Right forelimb (tissue), 1 donor: ENCODE data around the gene TFAP2A.

Experiments
- DNase-seq: peaks from one replicate; pipeline ENCODE4 v3.0.0-alpha.2; 2018

The TFAP2A gene

DNA sequence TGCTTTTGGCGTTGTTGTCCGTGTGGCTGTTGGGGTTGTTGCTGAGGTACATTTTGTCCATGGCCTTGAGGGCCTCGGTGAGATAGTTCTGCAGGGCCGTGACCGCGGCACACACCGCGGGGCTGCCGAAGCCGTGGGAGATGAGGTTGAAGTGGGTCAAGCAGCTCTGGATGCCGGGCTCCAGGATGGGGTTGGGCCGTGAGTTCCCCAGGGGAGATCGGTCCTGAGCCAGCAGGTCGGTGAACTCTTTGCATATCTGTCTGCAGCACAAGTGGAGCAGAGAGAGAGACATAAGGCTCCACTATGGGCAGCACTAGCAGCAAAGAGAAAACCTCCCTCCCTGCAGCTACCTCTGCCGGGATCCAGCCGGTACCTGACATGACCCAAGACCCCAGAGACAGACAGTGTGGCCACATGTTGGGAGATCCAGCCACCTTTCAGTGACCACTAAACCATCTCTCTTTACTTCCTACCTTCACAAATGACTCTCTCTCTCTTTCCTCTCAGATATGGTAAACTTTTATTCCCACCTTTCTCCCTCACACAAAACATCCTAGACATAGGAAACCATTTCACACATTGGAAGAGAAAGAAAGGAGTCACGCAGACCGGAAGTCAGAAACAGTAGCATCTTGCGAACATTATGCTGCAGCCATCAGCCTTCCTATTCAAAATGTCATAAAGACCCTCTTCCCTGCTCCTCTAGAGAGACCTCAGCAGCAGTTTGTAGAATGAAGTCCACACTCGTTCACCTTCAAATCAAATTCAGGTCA is 16.2 kb downstream of the TFAP2A start:
- no peak for DNase-seq

DNA sequence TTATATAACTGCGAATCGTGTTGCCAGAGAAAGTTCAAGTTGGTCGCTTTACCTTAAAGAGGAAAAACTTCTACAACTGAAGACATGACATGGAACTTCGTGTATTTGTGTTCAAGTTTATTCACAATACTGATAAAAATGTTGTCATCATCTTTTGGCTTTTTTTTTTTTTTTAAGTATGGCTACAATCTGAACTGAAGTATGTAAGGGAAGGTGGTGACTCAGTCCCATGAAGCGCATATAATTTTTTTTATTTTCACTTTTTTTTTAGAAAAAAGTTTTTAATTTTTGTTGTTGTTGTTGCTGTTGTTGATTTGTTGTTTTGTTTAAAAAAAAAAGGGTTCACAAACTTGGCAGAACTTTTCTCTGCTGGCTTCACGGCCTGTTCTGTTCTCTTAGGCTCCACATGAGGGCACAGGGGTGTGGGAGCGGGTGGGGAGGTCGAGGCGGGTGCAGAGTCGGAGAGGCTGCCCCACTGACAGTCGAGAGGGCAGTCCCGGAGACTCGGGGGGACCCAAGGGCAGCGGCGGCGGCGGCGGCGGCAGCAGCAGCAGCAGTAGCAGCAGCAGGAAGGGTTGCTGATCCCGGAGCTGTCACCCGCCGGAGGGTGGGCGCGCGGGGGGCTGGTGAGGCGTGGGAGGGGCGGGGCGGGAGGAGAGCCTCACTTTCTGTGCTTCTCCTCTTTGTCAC is 17.0 kb downstream of the TFAP2A start:
- DNase-seq, result no peak

DNA sequence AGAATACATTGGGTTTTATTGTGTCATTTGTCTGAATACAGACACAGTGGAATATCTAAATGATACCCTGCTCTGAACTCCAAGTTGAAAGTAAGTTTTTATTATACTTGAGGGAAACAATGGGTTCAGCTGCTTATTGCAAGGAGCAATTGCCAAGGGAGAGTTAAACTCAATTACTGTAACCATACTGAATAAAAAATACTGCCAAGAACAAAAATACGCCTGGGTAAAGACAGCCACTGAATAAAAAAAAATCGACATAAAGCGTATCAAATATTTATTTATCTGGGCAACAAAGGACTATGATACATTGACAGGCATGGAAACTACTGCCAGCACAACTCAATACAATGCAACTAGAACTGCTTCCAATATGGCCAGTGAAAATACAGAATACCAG is 18.1 kb downstream of the TFAP2A start:
- DNase-seq, result no peak

- DNase-seq, result no peak
Observed at GRCh38 chr6:10395704-10396546, 18.9 kb downstream of the TFAP2A start.

- DNase-seq, result no peak
Observed at GRCh38 chr6:10395171-10395703, 19.6 kb downstream of the TFAP2A start.

DNA sequence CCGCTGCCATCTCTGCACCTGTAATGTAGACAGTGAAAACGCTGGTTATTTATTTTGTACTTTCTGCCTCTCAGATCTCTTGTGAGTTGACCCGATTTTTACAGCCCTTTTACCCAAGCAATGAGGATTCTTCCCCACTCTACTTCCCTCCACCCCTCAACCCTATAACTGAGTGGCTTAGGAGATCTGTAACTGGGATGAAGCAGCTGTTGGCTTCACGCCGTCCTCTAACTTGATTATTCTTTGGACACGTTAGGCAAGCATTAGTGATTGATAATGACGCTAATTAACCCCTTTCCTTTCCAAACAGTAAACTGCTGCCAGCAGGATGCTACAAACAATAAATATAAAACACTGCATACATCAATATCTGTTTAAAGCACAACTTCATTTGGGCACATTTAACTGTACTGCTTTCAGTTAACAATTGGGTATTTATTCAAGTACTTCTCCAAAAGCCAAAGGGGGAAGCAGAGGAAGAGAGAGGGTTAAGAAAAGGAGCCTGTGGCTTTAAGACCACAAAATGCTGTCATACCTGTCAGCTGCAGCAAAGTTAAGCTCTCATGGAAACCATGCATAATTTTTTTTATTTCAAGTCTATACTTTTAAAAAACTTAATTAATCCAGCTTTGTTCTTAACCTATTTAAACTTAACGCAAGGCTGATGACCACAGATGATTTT is 21.2 kb downstream of the TFAP2A start:
- no peak for DNase-seq

DNA sequence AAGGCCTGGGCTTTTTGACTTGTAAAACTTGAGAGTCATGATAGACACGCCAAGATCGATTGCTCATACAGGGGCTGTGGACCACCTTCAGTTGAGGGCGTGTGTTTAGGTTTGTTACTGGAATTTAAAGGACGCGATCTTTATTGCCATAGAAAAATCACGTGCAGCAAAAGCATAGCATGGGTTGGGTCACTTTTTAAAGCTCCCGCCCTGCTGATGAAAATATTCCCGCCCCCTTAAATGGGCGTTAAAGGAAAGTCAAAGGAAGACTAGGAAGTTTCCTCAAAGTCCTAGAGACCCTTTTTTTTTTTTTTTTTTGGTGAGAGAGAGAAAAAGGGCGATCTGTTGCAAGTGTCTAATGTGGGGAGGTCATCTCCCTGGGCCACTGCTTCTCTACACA is 23.1 kb downstream of the TFAP2A start:
- no peak for DNase-seq

DNA sequence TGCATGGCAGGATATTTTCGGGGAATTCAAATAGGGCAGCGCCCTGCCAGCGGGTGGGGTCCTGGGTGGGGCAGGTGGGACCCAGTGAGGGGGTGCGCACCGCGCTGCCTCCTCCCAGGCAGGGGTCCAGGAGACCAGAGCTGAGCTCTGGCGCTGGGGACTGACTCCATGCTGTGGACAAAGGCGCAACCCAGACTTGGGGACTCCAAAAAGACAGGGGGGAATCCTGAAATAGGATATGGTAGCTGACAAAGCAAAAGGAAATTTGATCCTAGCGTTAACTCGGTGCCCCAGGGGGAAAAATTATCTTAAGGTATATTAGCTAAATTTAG is 23.6 kb downstream of the TFAP2A start:
- DNase-seq, result no peak

DNA sequence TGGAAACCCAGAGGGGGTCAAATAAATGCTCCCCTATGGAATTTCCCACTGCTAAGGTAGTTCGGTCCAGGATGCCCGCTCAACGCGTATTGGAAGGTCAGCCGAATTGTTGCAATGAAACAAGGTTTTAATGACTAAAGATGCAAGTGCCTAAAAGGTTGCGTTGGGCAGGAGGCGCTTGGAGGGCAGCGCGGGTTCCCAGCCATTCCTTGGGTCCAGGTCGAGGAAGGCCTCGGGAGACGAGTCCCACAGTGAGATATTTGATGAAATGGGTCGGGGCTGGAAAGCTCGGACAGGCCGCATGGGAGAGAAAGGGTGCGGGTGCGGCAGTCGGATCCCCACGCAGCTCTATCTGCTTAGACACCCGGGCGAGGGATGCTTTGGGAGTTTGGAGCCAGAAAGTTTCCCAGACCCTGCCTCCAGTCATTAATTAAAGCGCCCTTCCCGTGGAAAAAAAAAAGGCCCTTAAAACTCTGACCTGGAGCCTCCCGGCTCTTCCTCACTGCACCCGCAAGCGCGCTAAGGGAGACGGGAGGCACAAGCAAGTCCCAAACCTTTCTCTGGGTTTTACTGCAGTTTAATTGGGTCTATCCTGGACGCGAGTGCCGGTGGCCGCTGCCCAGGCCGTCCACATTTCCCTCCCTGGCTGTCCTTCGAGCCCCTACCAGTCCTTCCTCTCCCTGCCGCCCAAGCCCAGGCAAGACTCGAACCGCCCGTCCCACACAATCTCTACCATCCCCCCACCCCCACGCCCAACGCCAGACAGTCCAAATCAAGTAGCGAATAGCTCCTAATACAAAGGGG is 24.2 kb downstream of the TFAP2A start:
- DNase-seq, result no peak

DNA sequence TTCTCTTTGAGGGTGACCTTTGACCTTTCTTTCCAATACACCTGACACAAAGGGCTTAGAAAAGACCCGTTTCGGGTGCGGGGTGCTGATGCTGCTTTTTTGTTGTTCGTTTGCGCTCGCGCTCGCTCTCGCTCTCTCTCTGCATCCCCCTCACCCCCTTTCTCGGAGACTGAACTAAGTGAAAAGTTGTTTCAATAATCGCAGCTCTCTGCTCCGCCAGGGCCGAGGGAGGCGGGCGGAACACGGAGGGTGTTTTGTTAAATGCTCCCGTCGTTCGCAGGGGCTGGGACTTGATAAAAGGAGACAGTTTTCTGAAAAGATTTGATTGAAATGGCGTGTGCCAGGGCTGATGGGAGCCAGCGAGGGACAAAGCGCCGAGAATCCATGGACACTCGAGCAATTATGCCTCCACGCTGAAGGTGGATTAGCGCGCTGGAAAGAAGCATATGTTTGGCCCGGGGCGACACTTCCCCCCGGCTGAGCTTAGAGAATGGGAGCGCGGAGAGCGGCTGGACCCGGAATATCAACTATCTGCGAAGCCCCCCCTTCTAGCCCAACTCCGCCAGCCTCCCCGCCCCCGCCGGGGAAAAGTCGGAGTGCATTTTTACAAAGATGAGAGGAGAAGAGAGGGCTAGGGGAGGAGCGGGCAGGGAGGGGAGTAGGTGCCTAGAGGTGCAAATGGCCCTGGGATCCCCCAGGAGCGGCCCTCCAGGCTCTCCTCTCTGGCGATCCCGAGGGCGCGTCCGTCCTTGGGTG is 25.0 kb downstream of the TFAP2A start:
- no peak for DNase-seq

DNA sequence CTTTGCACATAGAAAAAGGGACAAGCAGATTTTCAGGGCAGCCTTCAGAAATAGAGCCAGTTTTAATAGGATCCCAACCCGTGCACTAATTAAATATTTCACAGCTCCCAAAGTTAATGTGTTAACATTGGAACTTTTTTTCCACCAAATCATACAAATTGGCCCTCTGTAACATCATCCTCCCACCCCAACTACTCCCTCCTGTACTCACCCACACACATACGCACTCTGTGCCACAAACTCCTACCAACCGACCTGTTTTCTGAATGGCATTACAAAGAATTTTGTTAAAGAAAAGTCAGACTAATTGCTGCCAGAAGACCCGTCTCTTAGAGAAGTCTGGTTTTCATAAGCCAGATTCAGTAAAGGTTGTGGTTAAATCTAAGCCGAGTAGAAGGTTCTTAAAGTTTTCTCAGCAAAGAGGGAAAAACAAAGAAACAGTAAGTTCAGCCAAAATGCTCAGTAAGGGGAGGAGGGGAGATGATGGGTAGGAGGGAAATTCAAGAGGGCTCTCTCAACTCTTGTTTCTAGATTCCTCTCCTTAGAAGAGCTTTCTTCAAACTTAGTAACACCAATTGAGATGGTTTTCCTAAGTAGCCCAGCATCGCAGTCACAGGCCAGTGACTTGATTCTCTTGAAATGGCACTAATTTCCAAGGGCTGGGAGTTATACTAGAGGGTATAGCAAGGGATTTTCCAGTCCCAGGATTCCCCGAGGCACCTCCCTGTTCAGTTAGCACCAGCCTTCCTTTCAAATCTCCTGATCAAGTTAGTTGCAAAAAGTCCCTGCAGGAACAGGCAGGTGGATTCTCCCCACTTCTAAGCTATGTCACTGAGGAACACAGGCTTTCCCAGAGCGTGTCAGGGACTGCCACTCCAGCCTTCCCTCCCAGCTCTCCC is 27.9 kb downstream of the TFAP2A start:
- DNase-seq, result no peak

- no peak for DNase-seq
Observed at GRCh38 chr6:10386220-10386619, 28.7 kb downstream of the TFAP2A start.

GRCh38 chr6:10385524-10386132 is 29.2 kb downstream of the TFAP2A start:
- no peak for DNase-seq

GRCh38 chr6:10384610-10385523 is 30.0 kb downstream of the TFAP2A start:
- no peak for DNase-seq

DNA sequence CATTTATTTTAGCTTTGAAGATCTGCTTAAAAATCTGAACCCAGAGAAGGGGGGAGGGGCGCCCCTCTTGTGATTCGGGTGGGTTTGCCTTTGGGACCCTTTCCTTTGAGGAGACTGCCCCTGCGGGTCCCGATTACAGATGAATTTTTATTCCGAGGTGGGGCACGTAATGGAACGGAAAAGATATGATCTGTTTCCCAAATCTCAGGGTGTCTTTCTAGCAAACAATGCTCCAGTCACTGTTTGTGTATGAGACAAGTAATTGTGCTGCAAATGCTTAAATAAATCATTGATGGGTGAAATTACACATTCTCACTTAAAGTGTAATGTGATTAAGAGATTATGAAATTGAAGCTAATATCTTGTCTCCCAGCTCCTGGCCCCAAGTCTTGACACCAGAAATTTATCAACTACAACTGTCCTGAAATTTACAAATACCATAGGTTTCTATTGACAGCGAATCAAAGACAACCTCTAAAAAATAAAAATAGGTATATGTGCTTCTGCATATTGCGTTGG is 30.7 kb downstream of the TFAP2A start:
- no peak for DNase-seq

GRCh38 chr6:10383331-10384090 is 31.4 kb downstream of the TFAP2A start:
- no peak for DNase-seq

DNA sequence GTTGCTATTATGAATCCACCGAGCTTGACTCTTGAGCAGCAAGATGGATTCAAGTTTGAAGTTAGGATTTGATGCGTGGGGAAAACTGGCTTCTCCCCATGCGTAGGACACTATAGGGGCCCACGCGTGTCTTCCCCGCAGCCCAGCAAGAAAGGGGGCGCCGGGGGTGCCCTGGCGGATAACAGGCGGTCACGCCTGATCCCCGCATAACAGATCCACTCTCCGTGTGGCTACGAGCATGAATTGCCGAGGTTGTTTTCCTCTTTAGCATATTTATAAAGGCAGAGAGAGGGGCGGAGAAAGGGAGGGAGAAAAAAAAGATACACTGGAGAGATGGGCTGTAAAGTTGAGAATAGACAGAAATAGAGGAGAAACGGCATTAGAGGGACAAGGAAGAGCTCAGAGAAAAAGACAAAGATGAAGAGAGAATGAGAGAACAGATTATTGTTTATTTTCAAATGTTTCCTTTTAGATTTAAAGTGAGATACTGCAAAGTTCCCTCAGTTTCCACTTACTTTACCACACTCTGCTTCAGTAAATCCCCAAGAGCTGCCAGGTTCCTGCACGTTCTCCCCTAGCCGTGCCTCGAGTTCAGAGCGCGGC is 32.0 kb downstream of the TFAP2A start:
- DNase-seq, result no peak
